HEK293T (cell line): ENCODE data around the gene NCOA5.

Source experiments
- BHLHE40 ChIP-seq: fragments of 450-650 bp; IDR thresholded peaks from 2 replicates; pipeline ENCODE4 v1.6.1; 2016; ENCODE audit warnings: mild to moderate bottlenecking, moderate library complexity, borderline replicate concordance
- CTBP1 ChIP-seq: fragments of 450-650 bp; IDR thresholded peaks from 2 replicates; pipeline ENCODE4 v1.6.1; 2016; ENCODE audit warnings: borderline replicate concordance
- FOXA1 ChIP-seq: fragments of 450-650 bp; IDR thresholded peaks from 2 replicates; pipeline ENCODE4 v1.6.1; 2016; ENCODE audit warnings: mild to moderate bottlenecking
- FOXK2 ChIP-seq: fragments of 450-650 bp; IDR thresholded peaks from 2 replicates; pipeline ENCODE4 v1.6.1; 2016; ENCODE audit warnings: mild to moderate bottlenecking
- HDGF ChIP-seq: fragments of 450-650 bp; IDR thresholded peaks from 2 replicates; pipeline ENCODE4 v1.6.1; 2017; ENCODE audit warnings: antibody characterized with exemption, borderline replicate concordance
- NFRKB ChIP-seq: fragments of 450-650 bp; IDR thresholded peaks from 2 replicates; pipeline ENCODE4 v1.6.1; 2016; ENCODE audit warnings: mild to moderate bottlenecking, moderate library complexity
- SP1 ChIP-seq: fragments of 450-650 bp; IDR thresholded peaks from 2 replicates; pipeline ENCODE4 v1.6.1; 2017
- SUZ12 ChIP-seq: fragments of 450-650 bp; IDR thresholded peaks from 2 replicates; pipeline ENCODE4 v1.6.1; 2016; ENCODE audit warnings: mild to moderate bottlenecking

GRCh38 chr20:46013829-46014516, 75.8 kb downstream of the NCOA5 start:
- no peak for TF ChIP-seq SP1
- no peak for TF ChIP-seq FOXA1
- no peak for TF ChIP-seq CTBP1
- TF ChIP-seq BHLHE40 = no peak
- TF ChIP-seq FOXK2 = no peak
- TF ChIP-seq SUZ12 = no peak
- TF ChIP-seq HDGF = no peak
- no peak for TF ChIP-seq NFRKB
